H9 (cell line): ENCODE data around the gene TIMM50. TPM values are rescaled to one million over a fixed set of nuclear protein-coding genes. Genes with fewer than 3 reads are reported as not detected.

Source experiments
- DNase-seq: peaks from one replicate; pipeline ENCODE4 v3.0.0-alpha.2; 2017
- H2AFZ ChIP-seq: one replicate; pipeline ENCODE4 v1.6.1; 2013; ENCODE audit warnings: mild to moderate bottlenecking, low read length, control low read depth, moderate library complexity
- H2AK5ac ChIP-seq: 2 replicates; pipeline ENCODE4 v1.6.1; 2013; ENCODE audit warnings: low read length, control low read depth, mixed read lengths; ENCODE audit not compliant: insufficient read length
- H2BK120ac ChIP-seq: one replicate; pipeline ENCODE4 v1.6.1; 2013; ENCODE audit warnings: low read depth, mild to moderate bottlenecking, low read length, control low read depth, inconsistent platforms; ENCODE audit not compliant: poor library complexity, severe bottlenecking
- H2BK12ac ChIP-seq: 2 replicates; pipeline ENCODE4 v1.6.1; 2013; ENCODE audit warnings: low read length, control low read depth, mixed read lengths, low read depth; ENCODE audit not compliant: insufficient read length
- H2BK15ac ChIP-seq: 2 replicates; pipeline ENCODE4 v1.6.1; 2013; ENCODE audit warnings: low read depth, low read length, control low read depth
- H2BK20ac ChIP-seq: one replicate; pipeline ENCODE4 v1.6.1; 2013; ENCODE audit warnings: low read depth, mild to moderate bottlenecking, low read length, control low read depth, inconsistent platforms; ENCODE audit not compliant: poor library complexity, severe bottlenecking
- H2BK5ac ChIP-seq: 2 replicates; pipeline ENCODE4 v1.6.1; 2013; ENCODE audit warnings: low read length, control low read depth, mixed read lengths; ENCODE audit not compliant: insufficient read length
- H3K14ac ChIP-seq: 2 replicates; pipeline ENCODE4 v1.6.1; 2013; ENCODE audit warnings: low read length, control low read depth; ENCODE audit not compliant: insufficient read depth
- H3K18ac ChIP-seq: 2 replicates; pipeline ENCODE4 v1.6.1; 2013; ENCODE audit warnings: low read depth, mild to moderate bottlenecking, mixed read lengths, low read length, control low read depth; ENCODE audit not compliant: insufficient read length
- H3K23ac ChIP-seq: 2 replicates; pipeline ENCODE4 v1.6.1; 2013; ENCODE audit warnings: low read length, control low read depth, mixed read lengths, low read depth; ENCODE audit not compliant: insufficient read length
- H3K23me2 ChIP-seq: 2 replicates; pipeline ENCODE4 v1.6.1; 2013; ENCODE audit warnings: low read depth, mild to moderate bottlenecking, mixed read lengths, low read length, control low read depth; ENCODE audit not compliant: insufficient read length, poor library complexity, severe bottlenecking
- H3K27ac ChIP-seq: 2 replicates; pipeline ENCODE4 v1.5.1; 2013; ENCODE audit warnings: low read length, control low read depth, mixed read lengths, low read depth; ENCODE audit not compliant: insufficient read length
- H3K27me3 ChIP-seq: 2 replicates; pipeline ENCODE4 v1.6.1; 2013; ENCODE audit warnings: low read length, control low read depth, inconsistent platforms; ENCODE audit not compliant: insufficient read depth
- H3K4ac ChIP-seq: 2 replicates; pipeline ENCODE4 v1.6.1; 2013; ENCODE audit warnings: low read depth, mild to moderate bottlenecking, control low read depth, inconsistent platforms, low read length, moderate library complexity
- H3K4me1 ChIP-seq: 2 replicates; pipeline ENCODE4 v1.6.1; 2013; ENCODE audit warnings: low read length, control low read depth, inconsistent platforms; ENCODE audit not compliant: insufficient read depth
- H3K4me2 ChIP-seq: 2 replicates; pipeline ENCODE4 v1.6.1; 2013; ENCODE audit warnings: low read length, control low read depth, mixed read lengths; ENCODE audit not compliant: insufficient read length, insufficient read depth
- H3K56ac ChIP-seq: 2 replicates; pipeline ENCODE4 v1.6.1; 2013; ENCODE audit warnings: low read depth, mild to moderate bottlenecking, mixed read lengths, low read length, control low read depth; ENCODE audit not compliant: insufficient read length
- H3K79me1 ChIP-seq: 2 replicates; pipeline ENCODE4 v1.6.1; 2013; ENCODE audit warnings: low read depth, mild to moderate bottlenecking, moderate library complexity, low read length, control low read depth, inconsistent platforms; ENCODE audit not compliant: insufficient read depth, poor library complexity, severe bottlenecking
- H3K79me2 ChIP-seq: 2 replicates; pipeline ENCODE4 v1.6.1; 2013; ENCODE audit warnings: low read length, control low read depth, inconsistent platforms; ENCODE audit not compliant: insufficient read depth
- H3K9ac ChIP-seq: 2 replicates; pipeline ENCODE4 v1.6.1; 2013; ENCODE audit warnings: low read length, control low read depth, mixed read lengths; ENCODE audit not compliant: insufficient read length; ENCODE audit errors: extremely low read depth
- H3K9me3 ChIP-seq: one replicate; pipeline ENCODE4 v1.6.1; 2013; ENCODE audit warnings: low read depth, low read length, inconsistent platforms; ENCODE audit not compliant: control insufficient read depth
- H3T11ph ChIP-seq: one replicate; pipeline ENCODE4 v1.6.1; 2013; ENCODE audit warnings: mild to moderate bottlenecking, low read length, control low read depth, inconsistent platforms
- H4K20me1 ChIP-seq: one replicate; pipeline ENCODE4 v1.6.1; 2013; ENCODE audit not compliant: control insufficient read depth, insufficient read length, insufficient read depth
- H4K5ac ChIP-seq: 2 replicates; pipeline ENCODE4 v1.6.1; 2013; ENCODE audit warnings: low read depth, mild to moderate bottlenecking, mixed read lengths, low read length, control low read depth; ENCODE audit not compliant: insufficient read length
- H4K8ac ChIP-seq: replicated peaks from 2 replicates; pipeline ENCODE4 v1.6.1; 2013; ENCODE audit warnings: low read length, control low read depth, mixed read lengths, low read depth; ENCODE audit not compliant: insufficient read length
- H4K91ac ChIP-seq: 2 replicates; pipeline ENCODE4 v1.6.1; 2013; ENCODE audit warnings: low read depth, mild to moderate bottlenecking, moderate library complexity, mixed read lengths, low read length, control low read depth; ENCODE audit not compliant: insufficient read length
- H3K27ac Mint-ChIP-seq, 3 experiments: 2 replicates in 2 of 3; 3 replicates in 1 of 3; pipeline ENCODE4 v1.8.0; 2020 to 2021; ENCODE audit warnings: mixed read lengths in 3 of 3, mild to moderate bottlenecking in 1 of 3, moderate library complexity in 1 of 3
- H3K27me3 Mint-ChIP-seq: 2 replicates; pipeline ENCODE4 v1.8.0; 2021; ENCODE audit warnings: low read depth, mild to moderate bottlenecking, moderate library complexity, mixed read lengths
- H3K36me3 Mint-ChIP-seq, 3 experiments: 2 replicates in 2 of 3; 3 replicates in 1 of 3; pipeline ENCODE4 v1.8.0; 2020 to 2021; ENCODE audit warnings: low read depth in 3 of 3, mixed read lengths in 3 of 3; ENCODE audit not compliant: insufficient read depth in 1 of 3
- H3K4me1 Mint-ChIP-seq, 2 experiments: 2 replicates each; pipeline ENCODE4 v1.8.0; 2020; ENCODE audit warnings: mixed read lengths in 2 of 2
- H3K4me3 Mint-ChIP-seq, 2 experiments: 2 replicates in 1 of 2; 3 replicates in 1 of 2; pipeline ENCODE4 v1.8.0; 2020 to 2021; ENCODE audit warnings: mild to moderate bottlenecking in 2 of 2, mixed read lengths in 2 of 2, moderate library complexity in 1 of 2
- H3K9me3 Mint-ChIP-seq, 2 experiments: 2 replicates in 1 of 2; 3 replicates in 1 of 2; pipeline ENCODE4 v1.8.0; 2020; ENCODE audit warnings: mild to moderate bottlenecking in 2 of 2, mixed read lengths in 2 of 2, moderate library complexity in 1 of 2
- CTCF ChIP-seq: fragments of 200-600 bp; sonication (generic); conservative IDR thresholded peaks from 3 replicates; pipeline ENCODE4 v1.8.0; 2021; ENCODE audit warnings: antibody characterized with exemption, mild to moderate bottlenecking
- WGBS: extraction: QIAGEN DNeasy Blood & Tissue Kit; methylation state at CpG from one replicate; pipeline ENCODE4 v1.1.7; 2013; ENCODE audit warnings: missing lambda C conversion rate, low lambda C conversion rate, mixed read lengths; ENCODE audit not compliant: insufficient read length; ENCODE audit errors: extremely low coverage; 5-methylcytosine and 5-hydroxymethylcytosine counted together
- total RNA-seq: library from RNA; stranded (reverse); gene quantifications from 2 replicates; pipeline ENCODE4 v1.2.1, GENCODE V29; 2021

The TIMM50 gene
- total RNA-seq, 1 experiment from 2014 or later: 128 TPM

GRCh38 chr19:39532233-39533002, 51.8 kb downstream of the TIMM50 start, which contains the start of gene EID2B:
EID2B (minus strand) TSS chr19:39532852; CDS start chr19:39532802, 50 bp downstream.
- TF ChIP-seq CTCF: peak; percentile 95
- H3K27me3 ChIP-seq: no peaks in the 10 kb centered on the region; the same call in 1 of the 2 replicates
- H3K18ac ChIP-seq: no peak within 1 kb of the TSS
- H2AFZ ChIP-seq: no peak within 1 kb of the TSS
- Mint-ChIP-seq H3K9me3 (peaks cover 0 to 3% of the 10 kb centered on the region in 2 experiments; a peak in 2 of 5 replicates), H3K4me3 (peak within 1 kb of the TSS; percentile 90 to 96), H3K4me1 (peaks cover 4 to 6% of the 10 kb centered on the region in 2 experiments), H3K36me3 (peaks cover 0 to 4% (median 3%) of the 10 kb centered on the region in 3 experiments; a peak in 4 of 7 replicates), H3K27me3 (peaks cover 6% of the 10 kb centered on the region), H3K27ac (peak within 1 kb of the TSS in 2 of 3 experiments; percentile 67 to 94; a peak in 3 of 7 replicates)
- WGBS: no CpG with 5 or more reads among the region's 65 CpGs
- no peak within 1 kb of the TSS for H2BK12ac ChIP-seq
- no peak within 1 kb of the TSS for H4K8ac ChIP-seq
- H2BK15ac ChIP-seq: no peak within 1 kb of the TSS
- no peak within 1 kb of the TSS for H3K56ac ChIP-seq
- no peak within 1 kb of the TSS for H3K4ac ChIP-seq
- H3K27ac ChIP-seq: no peak within 1 kb of the TSS
- no peaks in the 10 kb centered on the region for H3K4me1 ChIP-seq
- no peaks in the 10 kb centered on the region for H3K79me1 ChIP-seq
- no peaks in the 10 kb centered on the region for H3K9me3 ChIP-seq
- H3K4me2 ChIP-seq: peak within 1 kb of the TSS; percentile 76
- H3K79me2 ChIP-seq: no peaks in the 10 kb centered on the region
- 0 out of 2 replicates have a peak within 1 kb of the TSS, but pooled peaks have one; percentile 18 for H3K14ac ChIP-seq
- DNase-seq: peak; percentile 95
- no peak within 1 kb of the TSS for H2BK120ac ChIP-seq
- no peak within 1 kb of the TSS for H4K91ac ChIP-seq
- H4K5ac ChIP-seq: no peak within 1 kb of the TSS
- H2AK5ac ChIP-seq: no peak within 1 kb of the TSS
- peaks cover 5% of the 10 kb centered on the region for H3K23me2 ChIP-seq
- H3K9ac ChIP-seq: peak within 1 kb of the TSS; percentile 42
- H2BK5ac ChIP-seq: no peak within 1 kb of the TSS
- no peak within 1 kb of the TSS for H3K23ac ChIP-seq
- no peaks in the 10 kb centered on the region for H4K20me1 ChIP-seq
- no peak within 1 kb of the TSS for H3T11ph ChIP-seq
- no peak within 1 kb of the TSS for H2BK20ac ChIP-seq
